OCI-LY7 (cell line): ENCODE results near the gene DLX2. TPM values are rescaled to one million over a fixed set of nuclear protein-coding genes. Genes with fewer than 3 reads are reported as not detected.

ENCODE experiments used
- BruUV-seq: library from RNA; stranded (reverse); fragments of 400-500 nt; replicated peaks from 2 replicates; lab custom pipeline; 2021; lab: Mats Ljungman, UMichigan
- CTCF ChIA-PET: fragments of 300-600 bp; sonication (Branson Sonifier 250); formaldehyde crosslinking; loops from one replicate; lab custom pipeline; 2022; ENCODE audit warnings: antibody characterized with exemption; ENCODE audit not compliant: unreplicated experiment; lab: Charles Lee
- POLR2A ChIA-PET: fragments of 300-600 bp; sonication (Branson Sonifier 250); formaldehyde crosslinking; loops from one replicate; lab custom pipeline; 2022; ENCODE audit warnings: antibody characterized with exemption; lab: Charles Lee
- DNase-seq: peaks from one replicate; pipeline ENCODE4 v3.0.0-alpha.2; 2015; ENCODE audit warnings: low spot score
- H2AFZ ChIP-seq: fragments of 200-600 bp; sonication (generic), shearing (Covaris generic); 2 replicates; pipeline ENCODE4 v1.6.1; 2014; ENCODE audit warnings: mild to moderate bottlenecking, antibody characterized with exemption, low read length, moderate library complexity
- H3K27ac ChIP-seq: fragments of 200-600 bp; sonication (generic); 2 replicates; pipeline ENCODE4 v1.5.1; 2014; ENCODE audit warnings: mixed run types, low read depth, mild to moderate bottlenecking, moderate library complexity, low read length, inconsistent platforms; ENCODE audit not compliant: poor library complexity, severe bottlenecking
- H3K36me3 ChIP-seq: fragments of 200-600 bp; sonication (generic); 2 replicates; pipeline ENCODE4 v1.6.1; 2014; ENCODE audit warnings: mild to moderate bottlenecking, antibody characterized with exemption, low read length, moderate library complexity, mixed read lengths; ENCODE audit not compliant: insufficient read depth
- H3K4me1 ChIP-seq: fragments of 200-600 bp; sonication (generic); 2 replicates; pipeline ENCODE4 v1.5.1; 2014; ENCODE audit warnings: mild to moderate bottlenecking, low read length; ENCODE audit not compliant: insufficient read depth, poor library complexity, severe bottlenecking
- H3K4me2 ChIP-seq: fragments of 200-600 bp; sonication (generic); 2 replicates; pipeline ENCODE4 v1.6.1; 2014; ENCODE audit warnings: mild to moderate bottlenecking, low read length
- H3K4me3 ChIP-seq: fragments of 200-600 bp; sonication (generic); 2 replicates; pipeline ENCODE4 v1.5.1; 2014; ENCODE audit warnings: mild to moderate bottlenecking, low read depth, low read length; ENCODE audit not compliant: poor library complexity, severe bottlenecking
- H3K79me2 ChIP-seq: fragments of 200-600 bp; sonication (generic); 2 replicates; pipeline ENCODE4 v1.6.1; 2016; ENCODE audit warnings: low read depth, mild to moderate bottlenecking, low read length, moderate library complexity, mixed read lengths; ENCODE audit not compliant: insufficient read depth
- H3K9me2 ChIP-seq: fragments of 200-600 bp; sonication (generic); 2 replicates; pipeline ENCODE4 v1.6.1; 2016; ENCODE audit warnings: mild to moderate bottlenecking, low read length, mixed read lengths; ENCODE audit not compliant: insufficient read depth
- H3K9me3 ChIP-seq: fragments of 200-600 bp; sonication (generic); 2 replicates; pipeline ENCODE4 v1.6.1; 2014; ENCODE audit warnings: mild to moderate bottlenecking, mixed run types, low read length, mixed read lengths
- H4K20me1 ChIP-seq: fragments of 200-600 bp; sonication (generic); 2 replicates; pipeline ENCODE4 v1.6.1; 2014; ENCODE audit warnings: mild to moderate bottlenecking, antibody characterized with exemption, low read length, moderate library complexity, mixed read lengths; ENCODE audit not compliant: insufficient read depth
- EZH2phosphoT487 ChIP-seq: fragments of 200-600 bp; sonication (generic); IDR thresholded peaks from 2 replicates; pipeline ENCODE4 v1.6.1; 2018; ENCODE audit warnings: low read depth, borderline replicate concordance, mild to moderate bottlenecking, mixed run types, antibody characterized with exemption, low read length, moderate library complexity, mixed read lengths
- intact Hi-C: fragments of 100-400 bp; cut with micrococcal nuclease; formaldehyde crosslinking; loops from one replicate; pipeline ENCODE4 v1.10.0; 2022; ENCODE audit not compliant: unreplicated experiment
- total RNA-seq, 2 experiments: library from RNA; depleted of rRNA in 1 of 2; stranded (reverse); fragments of >200 nt in 1 of 2; shearing (Covaris generic) in 1 of 2; gene quantifications; 2 replicates each; pipeline ENCODE4 v1.2.3, GENCODE V29; 2014 to 2022
- TF ChIP-seq, protein P1 (sequence below): fragments of 200-600 bp; sonication (generic); conservative IDR thresholded peaks from 2 replicates; pipeline ENCODE4 v1.5.1; 2014; ENCODE audit warnings: mild to moderate bottlenecking, antibody characterized with exemption, low read length, moderate library complexity, mixed read lengths

DLX2 gene
- total RNA-seq, 2 experiments from 2014 or later, result 0.22 TPM; not detected in 1

DNA sequence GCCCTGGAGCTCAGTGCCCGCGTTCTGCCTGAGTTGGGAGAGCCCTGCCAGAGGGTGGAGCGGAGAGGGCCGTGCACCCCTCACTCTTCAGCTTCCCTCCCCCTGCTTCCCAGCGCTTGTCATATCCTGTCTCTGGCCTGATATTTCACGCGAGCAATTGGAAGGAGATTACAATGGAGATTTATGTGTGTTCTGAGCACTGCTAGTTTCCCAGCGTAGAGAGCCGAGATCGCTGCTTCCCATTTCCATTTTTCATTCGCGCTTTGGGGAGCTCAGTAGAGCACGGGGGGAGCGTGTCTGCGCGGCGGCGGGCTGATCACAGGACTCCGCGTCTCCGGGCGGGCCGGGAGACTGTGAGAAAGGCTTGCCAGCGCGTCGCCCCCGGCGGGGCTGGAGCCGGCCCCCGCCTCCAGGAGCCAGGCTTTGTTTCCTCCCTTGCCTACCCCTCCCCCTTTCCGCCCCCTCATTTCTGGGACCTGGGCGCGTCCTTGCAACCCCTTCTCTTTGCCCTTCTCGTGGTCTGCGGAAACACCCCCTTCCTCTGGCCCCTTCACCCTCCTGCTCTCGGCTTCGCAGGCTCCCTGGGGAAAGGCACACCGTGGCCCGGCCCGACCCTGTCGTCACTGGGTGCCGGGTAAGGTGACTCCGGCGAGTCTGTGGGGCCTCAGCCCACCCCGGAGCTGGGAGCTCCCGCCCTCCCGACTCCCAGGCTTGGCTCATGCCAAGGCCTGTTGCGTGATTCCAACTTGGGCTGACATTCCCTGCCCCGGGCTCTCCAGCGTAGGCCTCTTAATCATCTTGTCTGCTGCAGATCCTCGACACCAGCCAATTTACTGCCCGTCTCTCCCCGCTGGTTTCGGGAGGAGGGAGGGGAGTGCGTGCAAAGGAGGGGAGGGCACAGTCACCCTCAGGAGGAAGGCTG is 5.8 kb downstream of the DLX2 start:
- Histone ChIP-seq H3K27ac (no peak overlapping the region), H3K4me3 (no peak overlapping the region), H3K9me2 (no peaks in the 10 kb centered on the region), H3K4me2 (no peak overlapping the region; the same call in 1 of the 2 replicates), H3K9me3 (no peaks in the 10 kb centered on the region), H2AFZ (no peak overlapping the region), H3K36me3 (no peaks in the 10 kb centered on the region), H3K4me1 (peaks cover 5% of the 10 kb centered on the region), H4K20me1 (no peaks in the 10 kb centered on the region), H3K79me2 (no peaks in the 10 kb centered on the region)
- BruUV-seq, result no TSS peak
- no peak for DNase-seq
- CTCF ChIA-PET, result no interaction called here
- intact Hi-C loops, result no loop called here
- POLR2A ChIA-PET, result interaction anchor here (0.6 kb wide), 1 partner anchor 345 kb away, joined by 3 read pairs; no protein-coding TSS in a partner anchor
- no peak for TF ChIP-seq EZH2phosphoT487
- TF ChIP-seq, protein P1, sequence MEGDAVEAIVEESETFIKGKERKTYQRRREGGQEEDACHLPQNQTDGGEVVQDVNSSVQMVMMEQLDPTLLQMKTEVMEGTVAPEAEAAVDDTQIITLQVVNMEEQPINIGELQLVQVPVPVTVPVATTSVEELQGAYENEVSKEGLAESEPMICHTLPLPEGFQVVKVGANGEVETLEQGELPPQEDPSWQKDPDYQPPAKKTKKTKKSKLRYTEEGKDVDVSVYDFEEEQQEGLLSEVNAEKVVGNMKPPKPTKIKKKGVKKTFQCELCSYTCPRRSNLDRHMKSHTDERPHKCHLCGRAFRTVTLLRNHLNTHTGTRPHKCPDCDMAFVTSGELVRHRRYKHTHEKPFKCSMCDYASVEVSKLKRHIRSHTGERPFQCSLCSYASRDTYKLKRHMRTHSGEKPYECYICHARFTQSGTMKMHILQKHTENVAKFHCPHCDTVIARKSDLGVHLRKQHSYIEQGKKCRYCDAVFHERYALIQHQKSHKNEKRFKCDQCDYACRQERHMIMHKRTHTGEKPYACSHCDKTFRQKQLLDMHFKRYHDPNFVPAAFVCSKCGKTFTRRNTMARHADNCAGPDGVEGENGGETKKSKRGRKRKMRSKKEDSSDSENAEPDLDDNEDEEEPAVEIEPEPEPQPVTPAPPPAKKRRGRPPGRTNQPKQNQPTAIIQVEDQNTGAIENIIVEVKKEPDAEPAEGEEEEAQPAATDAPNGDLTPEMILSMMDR, result no peak

DNA sequence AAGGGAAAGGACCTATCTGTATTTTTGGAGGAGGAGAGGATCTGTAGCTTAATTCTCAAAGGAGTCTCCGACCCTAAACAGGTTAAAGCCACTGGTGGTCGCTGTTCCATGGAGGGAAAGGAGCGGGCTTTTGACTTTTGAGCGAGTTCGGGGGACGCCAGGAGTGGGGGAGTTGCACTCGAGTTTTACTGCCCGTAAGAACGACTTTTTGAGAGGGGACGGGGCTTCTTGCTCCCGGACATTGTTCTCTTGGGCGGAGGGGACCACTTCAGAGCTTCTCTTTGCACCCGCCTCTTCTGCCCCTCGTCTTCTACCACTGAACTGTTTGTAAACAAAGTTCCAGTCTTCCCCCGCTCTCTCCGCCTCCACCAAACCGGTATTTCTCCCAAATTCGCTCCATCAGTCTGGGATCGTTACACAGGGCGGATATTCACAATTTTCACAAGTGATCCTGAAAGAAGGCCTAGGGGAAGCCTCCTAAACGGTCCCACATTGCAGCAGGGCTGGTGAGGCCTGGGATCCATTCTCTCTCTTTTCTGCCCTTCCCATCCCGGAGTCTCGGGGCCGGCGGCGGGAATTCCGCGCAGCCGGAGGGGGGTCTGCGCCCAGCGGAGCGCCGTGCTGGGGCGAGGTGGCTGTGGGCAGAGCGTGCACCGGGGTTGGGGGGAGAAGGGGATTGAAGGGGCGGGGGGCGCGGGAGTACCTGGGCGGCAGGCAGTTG is 6.6 kb downstream of the DLX2 start:
- Histone ChIP-seq H3K79me2 (no peaks in the 10 kb centered on the region), H3K36me3 (no peaks in the 10 kb centered on the region), H3K9me2 (no peaks in the 10 kb centered on the region), H2AFZ (peak overlapping the region; percentile 34; the same call in 1 of the 2 replicates), H3K4me1 (peaks cover 5% of the 10 kb centered on the region), H3K4me3 (peak overlapping the region; percentile 62), H4K20me1 (no peaks in the 10 kb centered on the region), H3K9me3 (no peaks in the 10 kb centered on the region), H3K27ac (no peak overlapping the region), H3K4me2 (peak overlapping the region; percentile 66)
- ChIA-PET CTCF (no interaction called here), POLR2A (interaction anchor here (1.0 kb wide), 1 partner anchor 442 kb away, joined by 3 read pairs; no protein-coding TSS in a partner anchor)
- TF ChIP-seq EZH2phosphoT487, result no peak
- TF ChIP-seq, protein P1, result peak; percentile 53; the same call in 1 of the 2 replicates
- intact Hi-C loops, result no loop called here
- BruUV-seq, result no TSS peak
- DNase-seq, result peak; percentile 14
